ENCODE measurements around the gene MTHFD1. TPM values are rescaled to one million over a fixed set of nuclear protein-coding genes. Genes with fewer than 3 reads are reported as not detected.
"Not testable (repeated sequence)": the region's sequence is repeated elsewhere in the genome, so short reads cannot be mapped to it uniquely, and the experiment has no call there.

Gene MTHFD1
- polyA plus RNA-seq, 3 donors, result 11.8 to 21.3 (median 14.3) TPM

- Mint-ChIP-seq H3K27me3 (ENCODE audit: low read depth in 3 of 3) (peaks cover 0 to 3% (median 0%) of the 10 kb centered on the region in 3 donors), H3K27ac (no peak overlapping the region), H3K4me3 (no peak overlapping the region), H3K9me3 (peaks cover 0 to 4% (median 0%) of the 10 kb centered on the region in 7 donors), H3K36me3 (no peaks in the 10 kb centered on the region), H3K4me1 (peaks cover 6% of the 10 kb centered on the region)
- H3K4me3 ChIP-seq (replicated peaks in 1 of 3; ENCODE audit: low read depth in 2 of 3, low read length in 3 of 3), result no peak overlapping the region
- H3K4me2 ChIP-seq (replicated peaks; ENCODE audit: extremely low read depth, low read length, poor library complexity, severe bottlenecking), result no peak overlapping the region
- H3K36me3 ChIP-seq (replicated peaks in 1 of 2; ENCODE audit: control insufficient read depth in 1 of 2, insufficient read depth in 2 of 2, low read length in 2 of 2), result no peaks in the 10 kb centered on the region
- no peaks in the 10 kb centered on the region for H3K4me1 ChIP-seq (ENCODE audit: control insufficient read depth in 1 of 2, insufficient read depth in 2 of 2, low read length in 2 of 2)
- H3K9me3 ChIP-seq (replicated peaks in 1 of 2; ENCODE audit: control insufficient read depth in 1 of 2, insufficient read depth in 1 of 2, low read length in 2 of 2), result no peaks in the 10 kb centered on the region
- H3K27ac ChIP-seq (ENCODE audit: low read depth in 1 of 2, low read length in 2 of 2), result no peak overlapping the region
- H3K27me3 ChIP-seq (ENCODE audit: control insufficient read depth in 2 of 2, insufficient read depth in 2 of 2, low read length in 2 of 2), result no peaks in the 10 kb centered on the region
- H3K79me2 ChIP-seq (ENCODE audit: insufficient read depth, low read length), result no peaks in the 10 kb centered on the region
- 89% methylated on average over 1 of the region's 3 CpGs for WGBS (ENCODE audit: insufficient coverage)
- no peaks in the 10 kb centered on the region for H4K20me1 ChIP-seq (ENCODE audit: insufficient read depth, low read length)
- DNase-seq, result no peak
- no peak for TF ChIP-seq CTCF (IDR thresholded peaks at IDR 0.05)
- H2AFZ ChIP-seq (ENCODE audit: insufficient read depth, low read depth, low read length, poor library complexity, severe bottlenecking), result no peak overlapping the region
- no peak overlapping the region for H3K9ac ChIP-seq (ENCODE audit: insufficient read depth, low read length, poor library complexity, severe bottlenecking)
- intact Hi-C loops (cut with micrococcal nuclease), result no loop called here
Observed at GRCh38 chr14:64364907-64365306, 23.2 kb upstream of the MTHFD1 start.

GRCh38 chr14:64365358-64365889 is 22.7 kb upstream of the MTHFD1 start:
- H3K27ac Mint-ChIP-seq; H3K36me3 Mint-ChIP-seq; H2AFZ ChIP-seq (ENCODE audit: insufficient read depth, low read depth, low read length, poor library complexity, severe bottlenecking); intact Hi-C loops (cut with micrococcal nuclease); DNase-seq; H3K4me2 ChIP-seq (replicated peaks; ENCODE audit: extremely low read depth, low read length, poor library complexity, severe bottlenecking); H3K4me1 Mint-ChIP-seq; H3K4me3 ChIP-seq (replicated peaks in 1 of 3; ENCODE audit: low read depth in 2 of 3, low read length in 3 of 3); H3K27me3 Mint-ChIP-seq (ENCODE audit: low read depth in 3 of 3); H3K27ac ChIP-seq (ENCODE audit: low read depth in 1 of 2, low read length in 2 of 2); H3K36me3 ChIP-seq (replicated peaks in 1 of 2; ENCODE audit: control insufficient read depth in 1 of 2, insufficient read depth in 2 of 2, low read length in 2 of 2); H3K27me3 ChIP-seq (ENCODE audit: control insufficient read depth in 2 of 2, insufficient read depth in 2 of 2, low read length in 2 of 2); H3K9ac ChIP-seq (ENCODE audit: insufficient read depth, low read length, poor library complexity, severe bottlenecking); H3K4me3 Mint-ChIP-seq; H3K79me2 ChIP-seq (ENCODE audit: insufficient read depth, low read length); H4K20me1 ChIP-seq (ENCODE audit: insufficient read depth, low read length); H3K4me1 ChIP-seq (ENCODE audit: control insufficient read depth in 1 of 2, insufficient read depth in 2 of 2, low read length in 2 of 2); H3K9me3 ChIP-seq (replicated peaks in 1 of 2; ENCODE audit: control insufficient read depth in 1 of 2, insufficient read depth in 1 of 2, low read length in 2 of 2); H3K9me3 Mint-ChIP-seq: not testable (repeated sequence)
- WGBS (ENCODE audit: insufficient coverage), result 96% methylated on average over 4 of the region's 9 CpGs

All from CD14-positive monocyte (primary cell).